ENCODE measurements around the gene HSPB6. TPM values are rescaled to one million over a fixed set of nuclear protein-coding genes. Genes with fewer than 3 reads are reported as not detected.

The HSPB6 gene
- total RNA-seq, 1 experiment from 2014 or later: not detected

DNA sequence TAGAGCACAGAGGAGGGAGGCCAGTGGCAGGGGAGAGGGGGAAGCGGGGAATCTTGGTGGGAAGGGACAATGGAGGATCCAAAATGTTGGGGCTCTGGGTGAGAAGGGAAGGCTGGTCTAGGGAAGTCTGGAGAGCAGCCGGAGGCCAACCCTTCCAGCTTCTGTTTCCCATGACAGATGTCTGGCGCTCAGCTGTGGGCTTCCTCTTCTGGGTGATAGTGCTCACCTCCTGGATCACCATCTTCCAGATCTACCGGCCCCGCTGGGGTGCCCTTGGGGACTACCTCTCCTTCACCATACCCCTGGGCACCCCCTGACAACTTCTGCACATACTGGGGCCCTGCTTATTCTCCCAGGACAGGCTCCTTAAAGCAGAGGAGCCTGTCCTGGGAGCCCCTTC is 10.3 kb downstream of the HSPB6 start:
- DNase-seq (ENCODE audit: low read depth): no peak

GRCh38 chr19:35746087-35746462 is 10.8 kb downstream of the HSPB6 start:
- DNase-seq (ENCODE audit: low read depth): no peak

- peak; percentile 99 for DNase-seq (ENCODE audit: low read depth)
Measured at GRCh38 chr19:35745328-35746086, 11.3 kb downstream of the HSPB6 start, which contains the start of the genes PSENEN and U2AF1L4. PSENEN (plus strand) TSS chr19:35745651; CDS start chr19:35745931, 280 bp downstream. U2AF1L4 (minus strand) TSS chr19:35745418; CDS start chr19:35745391, 27 bp downstream.

DNA sequence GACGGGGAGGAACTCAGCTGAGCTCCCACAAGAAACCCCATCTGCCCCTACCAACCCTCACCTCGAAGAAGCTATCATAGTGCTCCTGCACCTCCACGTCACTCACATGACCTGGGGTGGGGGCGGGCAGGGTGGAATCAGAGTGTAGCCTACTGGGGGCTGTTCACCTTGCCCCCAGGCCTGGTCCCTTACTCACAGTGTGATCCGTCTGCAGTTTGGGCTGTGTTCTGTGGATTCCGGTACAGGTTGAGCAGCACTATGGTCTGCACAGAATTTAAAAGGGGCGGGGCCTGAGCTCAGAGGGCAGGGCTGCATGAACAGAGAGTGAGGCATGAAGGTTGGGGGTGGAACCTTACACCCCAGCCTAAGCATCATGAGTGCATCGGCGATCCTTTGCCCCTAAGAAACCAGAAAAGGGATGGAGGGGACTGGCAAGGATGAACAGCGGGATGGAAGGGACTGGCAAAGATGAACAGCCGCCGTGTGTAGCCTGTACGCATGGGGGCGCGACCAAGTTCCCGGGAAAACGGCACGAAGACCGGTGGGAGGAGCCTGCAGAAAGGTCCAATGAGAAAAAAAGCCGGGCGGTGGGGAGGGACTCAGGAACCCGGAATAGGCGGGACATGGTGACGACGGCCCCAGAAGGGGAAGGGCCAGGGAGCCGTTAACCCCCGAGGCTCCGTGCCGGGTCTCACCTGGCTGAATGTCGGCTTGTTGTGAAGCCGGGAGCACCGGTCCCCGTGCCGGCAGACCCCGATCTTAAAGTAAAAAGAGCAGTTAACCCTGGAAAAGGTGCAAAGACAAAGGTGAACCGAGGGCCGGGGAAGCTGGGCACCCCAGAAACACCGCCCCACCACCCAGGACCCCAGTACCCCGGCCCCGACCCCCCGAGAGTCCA is 12.2 kb downstream of the HSPB6 start:
- peak; percentile 91 for DNase-seq (ENCODE audit: low read depth)

DNA sequence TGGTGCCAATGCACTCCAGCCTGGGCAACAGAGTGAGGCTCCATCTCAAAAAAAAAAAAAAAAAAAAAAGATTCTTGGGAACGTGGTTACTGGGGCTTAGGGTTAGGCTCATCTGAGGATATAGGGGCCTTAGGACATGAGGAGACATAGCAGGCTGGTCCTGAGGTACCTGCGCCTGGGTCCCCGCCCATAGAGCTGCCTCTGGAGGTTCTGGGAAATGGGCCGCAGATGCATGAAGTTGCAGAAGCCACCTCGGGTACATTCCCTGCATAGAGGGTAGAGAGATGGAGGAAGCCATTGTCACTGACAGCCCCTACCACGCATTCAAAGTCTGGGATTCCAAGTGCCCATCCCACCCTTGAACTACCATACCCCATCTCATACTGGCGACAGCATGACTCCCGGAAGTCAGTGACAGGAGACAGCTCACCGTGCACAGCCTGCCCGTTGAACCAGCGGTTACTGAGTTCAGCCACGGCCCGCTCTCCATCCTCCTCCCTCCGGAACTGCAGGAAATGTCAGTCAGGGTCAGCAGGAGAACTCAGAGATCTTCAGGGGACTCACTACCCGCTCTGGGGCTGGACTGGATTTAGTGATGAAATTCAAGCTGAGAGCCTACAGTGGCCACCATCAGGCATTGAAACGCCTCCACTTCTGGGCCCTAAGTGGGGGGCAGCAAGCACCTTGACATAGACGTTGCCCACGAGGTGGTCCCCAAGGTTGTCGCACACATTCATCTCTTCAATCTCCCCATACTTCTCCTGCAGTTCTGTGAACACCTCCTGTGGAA is 13.0 kb downstream of the HSPB6 start:
- DNase-seq (ENCODE audit: low read depth): no peak

DNA sequence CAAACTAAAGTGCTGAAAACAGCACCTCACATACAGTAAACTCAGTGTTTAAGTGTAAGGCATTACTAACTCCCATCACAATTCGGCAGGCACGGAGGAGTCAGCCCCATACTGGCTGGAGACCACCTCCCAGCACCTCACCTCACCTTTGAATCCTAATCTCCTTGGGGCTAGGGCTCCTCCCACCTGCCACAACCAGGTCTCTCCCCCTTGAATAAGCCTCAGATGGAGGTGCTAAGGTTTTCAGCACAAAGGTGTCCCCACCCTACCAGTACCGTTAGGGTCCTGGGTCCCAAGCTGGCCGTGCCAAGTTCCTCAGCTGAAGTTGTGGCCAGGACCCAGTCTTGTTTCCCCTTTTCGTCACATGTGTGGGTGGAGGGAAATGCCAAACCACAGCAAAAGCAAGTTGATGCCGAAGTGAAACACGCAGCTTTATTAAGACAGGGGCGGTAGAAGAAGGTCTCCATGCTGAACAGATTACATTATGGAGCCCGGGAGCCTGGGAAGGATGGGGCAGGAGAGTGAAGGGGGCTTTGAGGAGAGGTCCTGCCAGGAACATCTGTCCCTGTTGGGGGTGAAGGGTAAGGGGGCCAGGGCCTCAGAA is 14.6 kb downstream of the HSPB6 start, which contains the start of gene IGFLR1:
Gene IGFLR1, minus strand, starts transcription at position 332 of the 604 bp plus-strand sequence. CDS start 1,272 bp downstream, outside the sequence.
- DNase-seq (ENCODE audit: low read depth): no peak

GRCh38 chr19:35741203-35741515 is 15.7 kb downstream of the HSPB6 start:
- DNase-seq (ENCODE audit: low read depth): no peak

DNA sequence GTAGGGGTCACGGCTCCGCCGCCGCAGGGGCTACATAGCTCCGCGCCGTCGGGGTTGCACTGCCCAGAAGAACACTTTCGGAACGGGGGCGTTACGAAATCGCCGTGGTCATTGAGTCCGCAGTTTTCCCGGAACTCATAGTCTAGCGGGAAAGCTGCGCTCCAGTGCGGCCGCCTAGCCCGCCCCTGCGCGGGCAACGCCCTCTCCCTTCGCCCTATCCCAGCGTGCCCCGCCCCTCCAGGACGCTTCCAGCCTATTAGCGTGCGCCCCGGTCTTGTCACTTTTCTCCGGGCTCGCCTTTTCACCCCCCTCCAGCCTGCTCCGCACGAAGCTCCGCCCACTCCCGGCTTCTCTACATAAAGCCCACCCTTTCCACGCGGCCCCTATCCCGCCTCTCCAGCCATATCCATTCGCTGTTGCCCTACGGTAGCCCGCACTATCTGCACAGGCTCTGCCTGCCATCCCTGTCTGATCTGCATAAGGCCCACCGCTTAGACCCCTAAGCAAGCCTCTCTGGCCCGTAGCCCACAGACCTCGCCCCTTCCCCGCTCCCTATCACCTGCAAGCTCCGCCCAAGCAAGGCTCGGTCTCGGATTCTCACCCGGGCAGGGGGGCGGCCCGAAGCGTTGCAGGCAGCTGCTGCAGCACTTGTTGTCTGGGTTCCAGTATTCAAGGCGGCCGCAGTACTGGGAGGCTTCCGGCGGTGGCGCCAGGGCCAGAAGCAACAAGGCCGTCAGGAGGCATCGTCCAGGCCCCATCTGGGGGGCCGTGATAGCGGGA is 16.2 kb downstream of the HSPB6 start:
- peak; percentile 93 for DNase-seq (ENCODE audit: low read depth)

GRCh38 chr19:35740108-35740422 is 16.8 kb downstream of the HSPB6 start:
- no peak for DNase-seq (ENCODE audit: low read depth)

DNA sequence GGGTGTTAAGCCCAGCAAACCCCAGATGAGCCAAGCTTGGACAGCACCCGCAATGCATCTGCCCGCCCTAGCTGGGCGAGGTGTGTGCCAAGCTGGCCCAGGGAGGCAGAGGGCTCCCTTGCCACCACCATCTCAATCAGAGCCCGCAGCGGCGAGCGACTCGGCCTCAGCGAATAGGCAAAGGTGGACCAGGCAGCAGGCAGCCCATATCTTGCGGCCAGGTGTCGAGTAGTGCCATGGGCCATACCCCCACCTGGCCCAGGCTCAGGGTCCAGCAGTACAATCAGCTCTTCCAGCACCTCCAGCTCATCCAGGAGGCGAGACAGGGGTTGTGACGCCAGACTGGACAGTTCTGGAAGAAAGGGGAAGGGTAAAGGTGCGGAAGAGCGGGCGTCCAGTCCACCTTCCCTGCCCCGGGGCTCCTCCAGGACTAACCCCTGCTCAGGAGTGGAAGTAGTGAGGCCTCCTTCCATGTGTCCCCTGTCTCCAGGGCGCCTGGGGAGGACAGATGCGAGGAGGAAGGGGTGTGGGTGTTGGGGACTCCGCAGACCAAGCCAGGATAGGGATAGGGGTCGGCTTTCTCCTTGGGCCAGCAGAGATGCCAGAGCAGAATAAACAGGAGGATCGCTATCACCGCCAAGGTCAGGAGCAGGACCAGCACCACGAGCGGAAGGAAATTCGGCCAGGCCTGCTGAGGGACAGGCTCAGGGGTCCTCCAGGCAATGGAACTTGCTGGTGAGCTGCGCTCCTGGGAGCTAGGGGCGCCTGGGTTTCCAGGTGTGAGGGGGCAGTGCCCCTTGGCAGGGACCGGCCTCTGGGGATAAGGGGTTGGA is 17.3 kb downstream of the HSPB6 start:
- DNase-seq (ENCODE audit: low read depth): no peak

GRCh38 chr19:35738887-35739229 is 18.0 kb downstream of the HSPB6 start:
- DNase-seq (ENCODE audit: low read depth): no peak

DNA sequence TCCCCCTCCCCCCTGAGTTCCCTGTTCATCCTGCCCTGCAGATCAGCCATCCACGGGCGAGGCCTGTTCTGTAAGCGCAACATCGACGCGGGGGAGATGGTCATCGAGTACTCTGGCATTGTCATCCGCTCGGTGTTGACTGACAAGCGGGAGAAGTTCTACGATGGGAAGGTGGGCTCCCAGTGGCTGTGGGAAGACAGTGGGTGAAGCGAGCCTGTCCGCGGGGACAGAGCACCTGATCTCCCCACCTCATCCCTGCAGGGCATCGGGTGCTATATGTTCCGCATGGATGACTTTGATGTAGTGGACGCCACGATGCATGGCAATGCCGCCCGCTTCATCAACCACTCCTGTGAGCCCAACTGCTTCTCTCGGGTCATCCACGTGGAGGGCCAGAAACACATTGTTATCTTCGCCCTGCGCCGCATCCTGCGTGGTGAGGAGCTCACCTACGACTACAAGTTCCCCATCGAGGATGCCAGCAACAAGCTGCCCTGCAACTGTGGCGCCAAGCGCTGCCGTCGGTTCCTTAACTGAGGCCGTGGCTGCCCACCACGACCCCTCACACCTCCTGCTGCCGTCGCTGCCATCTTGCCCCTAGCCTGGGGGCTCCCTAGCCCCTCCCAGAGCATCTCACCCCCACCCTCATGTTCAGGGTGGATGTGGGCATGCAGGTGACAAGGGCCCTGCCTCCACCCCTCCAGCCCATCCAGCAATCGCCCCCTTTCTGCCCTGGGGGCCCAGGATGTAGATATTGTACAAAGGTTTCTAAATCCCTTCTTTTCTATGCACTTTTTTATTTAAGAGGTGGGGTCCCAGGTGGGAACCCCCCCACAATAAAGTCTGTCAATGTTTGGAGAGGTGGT is 18.6 kb downstream of the HSPB6 start:
- no peak for DNase-seq (ENCODE audit: low read depth)

DNA sequence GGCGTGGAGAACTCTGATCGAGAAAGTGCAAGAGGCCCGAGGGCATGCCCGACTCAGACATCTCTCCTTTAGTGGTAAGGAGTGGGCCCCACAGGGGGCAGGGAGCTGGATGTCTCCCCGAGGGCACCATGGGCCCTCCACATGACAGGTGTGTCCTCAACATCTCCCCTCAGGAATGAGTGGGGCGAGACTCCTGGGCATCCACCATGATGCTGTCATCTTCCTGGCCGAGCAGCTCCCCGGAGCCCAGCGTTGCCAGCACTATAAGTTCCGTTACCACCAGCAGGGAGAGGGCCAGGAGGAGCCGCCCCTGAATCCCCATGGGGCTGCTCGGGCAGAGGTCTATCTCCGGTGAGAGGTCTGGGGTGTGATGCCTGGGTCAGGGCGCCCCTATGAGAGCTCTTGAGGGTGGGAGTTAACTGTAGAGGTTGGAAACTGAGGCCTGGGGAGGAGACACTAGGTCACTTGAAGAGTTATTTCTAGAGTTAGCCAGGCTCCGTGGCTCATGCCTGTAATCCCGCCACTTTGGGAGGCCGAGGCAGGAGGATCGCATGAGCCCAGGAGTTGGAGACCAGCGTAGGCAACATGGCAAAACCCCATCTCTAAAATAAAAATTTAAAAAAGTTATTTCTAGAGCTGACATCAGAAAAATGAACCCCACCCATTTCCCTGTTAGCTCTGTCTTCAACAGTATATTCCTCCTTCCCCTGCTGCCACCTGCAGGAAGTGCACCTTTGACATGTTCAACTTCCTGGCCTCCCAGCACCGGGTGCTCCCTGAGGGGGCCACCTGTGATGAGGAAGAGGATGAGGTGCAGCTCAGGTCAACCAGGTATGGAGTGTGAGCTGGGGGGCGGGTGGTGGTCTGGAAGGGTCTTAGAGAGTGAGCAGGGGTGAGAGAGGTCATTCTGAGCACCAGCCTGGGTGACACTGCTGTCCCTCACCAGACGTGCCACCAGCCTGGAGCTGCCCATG is 19.6 kb downstream of the HSPB6 start:
- DNase-seq (ENCODE audit: low read depth): no peak

DNA sequence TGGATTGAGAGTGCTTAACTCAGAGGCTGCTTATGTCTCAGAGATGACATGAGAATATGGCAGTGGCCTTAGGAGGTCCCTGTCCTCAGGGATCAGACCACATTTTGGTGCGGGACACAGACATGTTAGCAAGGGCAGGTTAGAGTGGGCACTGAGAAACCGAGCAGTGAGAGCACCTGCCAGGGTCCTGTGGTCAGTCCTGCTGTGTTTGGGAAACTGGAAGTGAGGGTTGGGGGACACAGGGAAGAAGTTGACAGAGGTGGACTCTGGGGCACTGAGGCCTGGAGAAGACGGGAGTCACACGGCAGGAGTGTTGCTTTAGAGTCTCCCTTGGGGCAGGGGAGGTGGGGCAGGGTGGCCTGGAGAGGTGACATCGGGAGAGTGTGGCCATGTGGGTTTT is 21.9 kb downstream of the HSPB6 start:
- DNase-seq (ENCODE audit: low read depth): no peak

DNA sequence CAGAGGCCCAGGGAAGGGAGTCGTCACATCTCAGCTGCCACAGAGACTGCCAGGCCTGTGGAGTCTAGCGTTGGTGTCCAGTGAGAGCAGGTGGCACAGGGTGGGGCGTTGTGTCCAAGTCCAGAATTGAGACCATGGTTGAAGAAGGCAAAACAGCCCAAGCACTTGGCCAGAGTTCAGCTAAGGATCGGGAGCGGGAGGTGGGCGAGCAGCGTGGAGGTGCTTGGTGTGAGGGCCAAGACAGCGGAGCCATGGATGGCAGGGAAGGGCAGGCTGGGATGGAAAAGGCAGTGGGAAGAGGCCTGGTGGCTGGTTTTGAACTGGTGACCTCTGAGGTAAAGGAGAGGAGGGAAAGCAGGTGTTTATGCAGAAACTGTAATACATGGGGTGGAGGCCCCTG is 22.6 kb downstream of the HSPB6 start:
- DNase-seq (ENCODE audit: low read depth): no peak

- DNase-seq (ENCODE audit: low read depth): no peak
Measured at GRCh38 chr19:35733180-35734125, 23.4 kb downstream of the HSPB6 start.

Data from HT1080 (cell line).